HG03558 (cell line): Measurements from ENCODE around the gene DBN1.

Source experiments
- ATAC-seq: cut with Tn5 transposase; IDR thresholded peaks from one replicate; pipeline ENCODE4 v1.9.1; 2021; ENCODE audit warnings: moderate number of reproducible peaks; ENCODE audit not compliant: unreplicated experiment; ENCODE audit errors: extremely low read depth

DBN1 gene

GRCh38 chr5:177445917-177446199, 27.6 kb downstream of the DBN1 start:
- ATAC-seq: no peak

GRCh38 chr5:177445052-177445916, 28.1 kb downstream of the DBN1 start:
- no peak for ATAC-seq

GRCh38 chr5:177444106-177445051, 29.1 kb downstream of the DBN1 start:
- no peak for ATAC-seq

GRCh38 chr5:177443144-177443983, 30.1 kb downstream of the DBN1 start:
- ATAC-seq: no peak

GRCh38 chr5:177442066-177442826, 31.2 kb downstream of the DBN1 start:
- no peak for ATAC-seq

GRCh38 chr5:177440990-177441780, 32.2 kb downstream of the DBN1 start:
- ATAC-seq: no peak

- ATAC-seq: no peak
These were observed 33.0 kb downstream of the DBN1 start for GRCh38 chr5:177440211-177440989.

- no peak for ATAC-seq
These were observed 33.8 kb downstream of the DBN1 start for GRCh38 chr5:177439518-177440053.

- ATAC-seq: no peak
These were observed 35.0 kb downstream of the DBN1 start for GRCh38 chr5:177438468-177438867.

- ATAC-seq: no peak
These were observed 35.8 kb downstream of the DBN1 start for GRCh38 chr5:177437623-177438022.

- no peak for ATAC-seq
These were observed 37.4 kb downstream of the DBN1 start for GRCh38 chr5:177435847-177436536.

GRCh38 chr5:177434942-177435738, 38.3 kb downstream of the DBN1 start:
- ATAC-seq: no peak

- no peak for ATAC-seq
These were observed 39.0 kb downstream of the DBN1 start for GRCh38 chr5:177434437-177434836.

GRCh38 chr5:177433658-177434217, 39.7 kb downstream of the DBN1 start:
- no peak for ATAC-seq

- ATAC-seq: no peak
These were observed 40.4 kb downstream of the DBN1 start for GRCh38 chr5:177432839-177433657.
